ENCODE results near the gene NFKBIL1. TPM values are rescaled to one million over a fixed set of nuclear protein-coding genes. Genes with fewer than 3 reads are reported as not detected.

The NFKBIL1 gene
- total RNA-seq, 1 donor from 2014 or later: 17.8 TPM

GRCh38 chr6:31528821-31529328 lies 18.5 kb upstream of the NFKBIL1 start, which contains the start of gene MCCD1:
TSS of gene MCCD1 (plus strand) at chr6:31528962. CDS start at chr6:31529015, 53 bp downstream.
- Histone ChIP-seq H3K27ac (no peak within 1 kb of the TSS), H3K4me1 (no peaks in the 10 kb centered on the region), H3K4me3 (no peak within 1 kb of the TSS), H3K9me3 (no peaks in the 10 kb centered on the region), H3K36me3 (peaks cover 45% of the 10 kb centered on the region), H3K27me3 (ENCODE audit: low read depth) (no peaks in the 10 kb centered on the region)
- intact Hi-C loops (cut with DNase I): no loop called here
- ATAC-seq (peak; percentile 18 to 33), DNase-seq (no peak)
- TF ChIP-seq CTCF (IDR thresholded peaks at IDR 0.05): no peak

GRCh38 chr6:31529329-31530150 lies 17.9 kb upstream of the NFKBIL1 start:
- ATAC-seq: no peak
- Histone ChIP-seq H3K4me3 (no peak overlapping the region), H3K27me3 (ENCODE audit: low read depth) (no peaks in the 10 kb centered on the region), H3K4me1 (no peaks in the 10 kb centered on the region), H3K36me3 (peaks cover 52% of the 10 kb centered on the region), H3K9me3 (no peaks in the 10 kb centered on the region), H3K27ac (no peak overlapping the region)
- no peak for DNase-seq
- intact Hi-C loops (cut with DNase I): no loop called here
- no peak for TF ChIP-seq CTCF (IDR thresholded peaks at IDR 0.05)

DNA sequence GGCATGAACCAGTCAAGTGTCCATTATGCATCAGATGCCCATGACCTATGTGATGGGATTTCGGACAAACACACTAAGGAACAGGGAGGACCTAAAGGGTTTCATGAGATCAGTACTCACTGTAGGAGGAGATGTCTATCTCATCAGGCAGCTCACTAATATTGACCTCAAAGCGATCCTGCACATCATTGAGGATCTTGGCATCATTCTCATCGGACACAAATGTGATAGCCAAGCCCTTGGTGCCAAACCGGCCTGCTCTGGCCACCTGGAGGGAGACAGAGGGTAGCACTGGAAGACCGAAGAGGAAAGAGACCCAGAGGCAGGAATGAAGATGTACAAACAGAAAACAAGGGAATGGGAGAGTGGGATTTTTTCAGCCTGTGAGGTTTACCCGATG lies 16.7 kb upstream of the NFKBIL1 start:
- no peak overlapping the region for H3K4me3 ChIP-seq
- ATAC-seq: no peak
- no peaks in the 10 kb centered on the region for H3K27me3 ChIP-seq (ENCODE audit: low read depth)
- no peak overlapping the region for H3K27ac ChIP-seq
- no peak for DNase-seq
- no peak for TF ChIP-seq CTCF (IDR thresholded peaks at IDR 0.05)
- H3K9me3 ChIP-seq: no peaks in the 10 kb centered on the region
- no peaks in the 10 kb centered on the region for H3K4me1 ChIP-seq
- intact Hi-C loops (cut with DNase I): no loop called here
- peaks cover 63% of the 10 kb centered on the region for H3K36me3 ChIP-seq

- no peak overlapping the region for H3K27ac ChIP-seq
- no peaks in the 10 kb centered on the region for H3K9me3 ChIP-seq
- no peak overlapping the region for H3K4me3 ChIP-seq
- no peak for TF ChIP-seq CTCF (IDR thresholded peaks at IDR 0.05)
- H3K36me3 ChIP-seq: peaks cover 68% of the 10 kb centered on the region
- no peaks in the 10 kb centered on the region for H3K27me3 ChIP-seq (ENCODE audit: low read depth)
- H3K4me1 ChIP-seq: no peaks in the 10 kb centered on the region
- no peak for DNase-seq
- intact Hi-C loops (cut with DNase I): no loop called here
- no peak for ATAC-seq
Measured at GRCh38 chr6:31531162-31531561, 16.2 kb upstream of the NFKBIL1 start.

GRCh38 chr6:31531771-31532643 lies 15.4 kb upstream of the NFKBIL1 start:
- H3K9me3 ChIP-seq: no peaks in the 10 kb centered on the region
- DNase-seq (no peak), ATAC-seq (no peak)
- no peaks in the 10 kb centered on the region for H3K4me1 ChIP-seq
- no peak for TF ChIP-seq CTCF (IDR thresholded peaks at IDR 0.05)
- no peaks in the 10 kb centered on the region for H3K27me3 ChIP-seq (ENCODE audit: low read depth)
- intact Hi-C loops (cut with DNase I): no loop called here
- H3K36me3 ChIP-seq: peaks cover 77% of the 10 kb centered on the region
- no peak overlapping the region for H3K27ac ChIP-seq
- no peak overlapping the region for H3K4me3 ChIP-seq

Data from lower lobe of right lung (tissue), 2 donors.